HTERT RPE-1 (cell line): ENCODE data around the gene TRPM8.

ENCODE experiments used
- in situ Hi-C: fragments of 300-500 bp; cut with MboI; formaldehyde crosslinking; loops from 4 replicates; pipeline ENCODE4 v1.14.3; 2020; ENCODE audit warnings: low sequenced_read_pairs

The TRPM8 gene

DNA sequence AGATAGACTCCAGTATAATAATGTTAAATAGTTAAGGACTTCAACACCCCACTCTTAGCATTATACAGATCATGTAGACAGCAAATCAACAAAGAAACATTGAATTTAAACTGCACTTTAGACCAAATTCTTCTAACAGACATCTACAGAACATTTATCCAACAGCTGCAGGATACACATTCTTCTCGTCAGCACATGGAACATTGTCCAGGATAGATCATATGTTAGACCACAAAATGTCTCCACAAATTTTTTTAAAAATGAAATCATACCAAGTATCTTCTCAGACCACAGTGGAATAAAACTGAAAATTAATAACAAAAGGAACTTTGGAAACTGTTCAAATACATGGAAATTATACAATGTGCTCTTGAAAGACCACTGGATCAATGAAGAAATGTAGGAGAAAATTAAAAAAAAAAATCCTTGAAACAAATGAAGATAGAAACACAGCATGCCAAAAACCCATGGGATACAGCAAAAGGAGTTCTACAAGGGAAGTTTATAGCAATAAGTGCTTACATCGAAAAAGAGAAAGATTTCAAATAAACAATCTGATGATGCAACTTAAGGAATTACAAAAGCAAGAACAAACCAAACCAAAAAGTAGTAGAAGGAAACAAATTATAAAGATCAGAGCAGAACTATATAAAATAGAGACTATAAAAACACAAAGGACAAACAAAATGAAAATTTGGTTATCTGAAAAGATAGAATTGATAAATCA lies 121.1 kb downstream of the TRPM8 start:
- in situ Hi-C loops: no loop called here

- in situ Hi-C loops: no loop called here
Measured at GRCh38 chr2:234044157-234044556, 127.0 kb downstream of the TRPM8 start.

DNA sequence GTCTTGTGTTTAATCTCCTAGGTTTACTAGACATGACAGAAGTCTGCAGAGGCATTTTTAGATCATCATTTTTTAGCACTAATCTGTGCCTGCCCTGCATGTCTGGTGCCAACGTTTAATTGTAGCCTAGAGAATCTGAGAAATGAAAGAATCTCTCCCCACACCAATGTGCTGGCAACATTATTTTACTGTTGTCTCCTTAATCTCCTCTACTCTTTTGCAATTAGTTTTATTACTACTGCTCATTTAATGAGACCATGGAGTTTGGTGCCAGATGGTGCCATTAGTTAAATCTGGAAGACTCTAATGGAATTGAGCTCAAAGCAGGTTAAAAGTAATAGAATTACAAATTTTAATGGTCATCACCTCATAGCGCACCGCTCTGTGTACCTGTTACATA lies 129.3 kb downstream of the TRPM8 start:
- in situ Hi-C loops: no loop called here

- in situ Hi-C loops: no loop called here
Measured at GRCh38 chr2:234047361-234047760, 130.2 kb downstream of the TRPM8 start.

GRCh38 chr2:234048049-234048448 lies 130.9 kb downstream of the TRPM8 start:
- in situ Hi-C loops: no loop called here

DNA sequence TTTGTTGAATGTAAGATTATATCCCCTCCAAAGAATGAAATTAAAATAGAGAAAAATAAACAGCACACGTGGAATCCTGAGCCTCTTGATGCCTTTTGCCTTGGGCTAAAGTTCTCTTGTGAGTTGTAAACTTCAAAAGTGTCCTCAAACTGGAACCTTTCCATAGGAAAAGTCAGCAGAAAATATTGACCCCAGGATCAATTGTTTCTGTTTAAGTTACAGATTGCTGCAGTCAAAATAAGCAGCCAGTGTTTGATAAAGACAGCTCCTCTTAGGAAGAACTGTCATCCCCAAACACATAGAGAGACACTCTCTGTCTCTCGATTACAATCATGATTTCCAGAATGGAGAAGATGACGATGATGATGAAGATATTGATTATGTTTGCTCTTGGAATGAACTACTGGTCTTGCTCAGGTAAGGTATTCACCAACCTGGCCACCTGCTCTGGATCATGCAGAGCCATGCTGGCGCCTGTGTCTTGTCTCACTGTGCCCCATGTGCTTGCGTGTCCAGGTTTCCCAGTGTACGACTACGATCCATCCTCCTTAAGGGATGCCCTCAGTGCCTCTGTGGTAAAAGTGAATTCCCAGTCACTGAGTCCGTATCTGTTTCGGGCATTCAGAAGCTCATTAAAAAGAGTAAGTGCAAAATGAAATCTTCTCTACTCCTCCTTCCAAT lies 133.4 kb downstream of the TRPM8 start, which contains the start of gene SPP2:
TSS of gene SPP2 (plus strand) at position 248 of the 681 bp plus-strand sequence. CDS start at position 333, 85 bp downstream.
- in situ Hi-C loops: no loop called here

GRCh38 chr2:234051374-234052070 lies 134.3 kb downstream of the TRPM8 start:
- in situ Hi-C loops: no loop called here

- in situ Hi-C loops: no loop called here
Measured at GRCh38 chr2:234058881-234059280, 141.7 kb downstream of the TRPM8 start.

DNA sequence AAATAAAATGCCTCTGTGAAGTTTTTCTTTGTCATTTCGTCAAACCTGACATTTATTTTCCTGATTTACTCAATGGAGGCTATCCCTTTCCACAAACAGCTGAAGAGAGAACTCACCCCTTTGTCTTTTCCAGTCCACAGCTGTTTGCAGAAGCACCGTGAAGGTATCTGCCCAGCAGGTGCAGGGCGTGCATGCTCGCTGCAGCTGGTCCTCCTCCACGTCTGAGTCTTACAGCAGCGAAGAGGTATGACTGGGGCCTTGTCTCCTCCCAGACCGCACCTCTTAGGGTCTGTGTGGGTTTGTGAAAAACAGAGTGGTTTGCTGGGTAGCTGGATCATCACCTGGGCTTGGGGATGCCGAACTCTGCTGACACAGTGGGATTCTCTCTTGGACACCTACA lies 143.1 kb downstream of the TRPM8 start:
- in situ Hi-C loops: no loop called here

- in situ Hi-C loops: no loop called here
Measured at GRCh38 chr2:234061624-234062257, 144.6 kb downstream of the TRPM8 start.

GRCh38 chr2:234066587-234066986 lies 149.4 kb downstream of the TRPM8 start:
- in situ Hi-C loops: no loop called here
